Ureter (tissue), 1 donor: ENCODE data around the gene FOXP2. TPM values are rescaled to one million over a fixed set of nuclear protein-coding genes. Genes with fewer than 3 reads are reported as not detected.
"Not testable (repeated sequence)": the region's sequence is repeated elsewhere in the genome, so short reads cannot be mapped to it uniquely, and the experiment has no call there.

Experiments
- DNase-seq: peaks from one replicate; pipeline ENCODE4 v3.0.0-alpha.2; 2020; ENCODE audit warnings: low spot score
- total RNA-seq: library from RNA; stranded (reverse); gene quantifications from one replicate; pipeline ENCODE4 v1.2.4, GENCODE V29; 2023
- donor health status: DM: yes; HTN: yes; CAD: no.

Gene FOXP2
- total RNA-seq, 1 donor from 2014 or later: 13.5 TPM

GRCh38 chr7:114422507-114423501 lies 8.2 kb downstream of the FOXP2 start:
- no peak for DNase-seq

GRCh38 chr7:114426382-114426781 lies 11.8 kb downstream of the FOXP2 start:
- DNase-seq: no peak

- DNase-seq: no peak
Measured at GRCh38 chr7:114426824-114427223, 12.2 kb downstream of the FOXP2 start.

- DNase-seq: no peak
Measured at GRCh38 chr7:114428211-114428610, 13.6 kb downstream of the FOXP2 start.

GRCh38 chr7:114431189-114431588 lies 16.6 kb downstream of the FOXP2 start:
- DNase-seq: no peak

GRCh38 chr7:114432061-114432460 lies 17.4 kb downstream of the FOXP2 start:
- no peak for DNase-seq

- DNase-seq: no peak
Measured at GRCh38 chr7:114432703-114433102, 18.1 kb downstream of the FOXP2 start.

GRCh38 chr7:114439581-114439980 lies 25.0 kb downstream of the FOXP2 start:
- DNase-seq: no peak

GRCh38 chr7:114440927-114441326 lies 26.3 kb downstream of the FOXP2 start:
- DNase-seq: not testable (repeated sequence)

- DNase-seq: no peak
Measured at GRCh38 chr7:114444196-114444595, 29.6 kb downstream of the FOXP2 start.

- no peak for DNase-seq
Measured at GRCh38 chr7:114450431-114450830, 35.8 kb downstream of the FOXP2 start.

GRCh38 chr7:114459574-114459973 lies 45.0 kb downstream of the FOXP2 start:
- DNase-seq: no peak

- DNase-seq: no peak
Measured at GRCh38 chr7:114460021-114460420, 45.4 kb downstream of the FOXP2 start.

- no peak for DNase-seq
Measured at GRCh38 chr7:114466917-114467316, 52.3 kb downstream of the FOXP2 start.

GRCh38 chr7:114468844-114469243 lies 54.2 kb downstream of the FOXP2 start:
- no peak for DNase-seq

- no peak for DNase-seq
Measured at GRCh38 chr7:114472896-114473512, 58.4 kb downstream of the FOXP2 start.

GRCh38 chr7:114478384-114478783 lies 63.8 kb downstream of the FOXP2 start:
- no peak for DNase-seq

GRCh38 chr7:114481999-114482398 lies 67.4 kb downstream of the FOXP2 start:
- no peak for DNase-seq

- DNase-seq: no peak
Measured at GRCh38 chr7:114484226-114484625, 69.6 kb downstream of the FOXP2 start.

GRCh38 chr7:114487174-114487573 lies 72.6 kb downstream of the FOXP2 start:
- no peak for DNase-seq

GRCh38 chr7:114488696-114489095 lies 74.1 kb downstream of the FOXP2 start:
- no peak for DNase-seq

GRCh38 chr7:114497491-114497890 lies 82.9 kb downstream of the FOXP2 start:
- DNase-seq: not testable (repeated sequence)
